ENCODE results near the gene SEC22C. TPM values are rescaled to one million over a fixed set of nuclear protein-coding genes. Genes with fewer than 3 reads are reported as not detected.
"Not testable (repeated sequence)": the region's sequence is repeated elsewhere in the genome, so short reads cannot be mapped to it uniquely, and the experiment has no call there.

SEC22C gene
- total RNA-seq, 4 donors from 2014 or later = 22.4 to 44.4 (median 28.5) TPM

- Histone ChIP-seq H3K36me3 (peaks cover 3% of the 10 kb centered on the region), H3K27me3 (no peaks in the 10 kb centered on the region), H3K27ac (peak overlapping the region; percentile 99), H3K4me1 (peaks cover 47% of the 10 kb centered on the region), H3K4me3 (peak overlapping the region; percentile 96), H3K9me3 (no peaks in the 10 kb centered on the region)
- under 1% methylated on average over 14 of the region's 31 CpGs for WGBS
- TF ChIP-seq POLR2A (IDR thresholded peaks at IDR 0.05) (no peak), POLR2AphosphoS5 (IDR thresholded peaks at IDR 0.05) (peak in 1 of 3 donors; percentile 17)
- DNase-seq (ENCODE audit: low spot score in 2 of 2) = peak; percentile 84 to 85
These were observed 19.4 kb upstream of the SEC22C start for GRCh38 chr3:42600958-42601675.

- Histone ChIP-seq H3K36me3 (peaks cover 3% of the 10 kb centered on the region), H3K27ac (peak within 1 kb of the TSS; percentile 99), H3K4me1 (peaks cover 39% of the 10 kb centered on the region), H3K9me3 (no peaks in the 10 kb centered on the region), H3K27me3 (no peaks in the 10 kb centered on the region), H3K4me3 (peak within 1 kb of the TSS; percentile 96)
- peak; percentile 98 to 99 for DNase-seq (ENCODE audit: low spot score in 2 of 2)
- no peak for TF ChIP-seq CTCF (IDR thresholded peaks at IDR 0.05)
- peak in 2 of 3 donors; percentile 34 to 50 for TF ChIP-seq POLR2AphosphoS5 (IDR thresholded peaks at IDR 0.05)
- no peak for TF ChIP-seq EP300 (IDR thresholded peaks at IDR 0.05)
- peak in 1 of 2 donors; percentile 56 for TF ChIP-seq POLR2A (IDR thresholded peaks at IDR 0.05)
- 0% methylated on average over 42 of the region's 76 CpGs for WGBS
These were observed 18.6 kb upstream of the SEC22C start, which contains the start of gene NKTR for GRCh38 chr3:42600111-42600957. TSS of gene NKTR (plus strand) at chr3:42600686. CDS start at chr3:42601007, 321 bp downstream.

- Histone ChIP-seq H3K4me1 (peaks cover 25% of the 10 kb centered on the region), H3K36me3 (peaks cover 19% of the 10 kb centered on the region)
- DNase-seq (ENCODE audit: low spot score in 2 of 2); H3K27ac ChIP-seq; H3K27me3 ChIP-seq; H3K4me3 ChIP-seq; H3K9me3 ChIP-seq: not testable (repeated sequence)
- 90% methylated on average over 7 of the region's 7 CpGs for WGBS
These were observed 15.3 kb upstream of the SEC22C start for GRCh38 chr3:42597098-42597497.

GRCh38 chr3:42595682-42596081 lies 13.9 kb upstream of the SEC22C start:
- H3K9me3 ChIP-seq = no peaks in the 10 kb centered on the region
- H3K27me3 ChIP-seq = no peaks in the 10 kb centered on the region
- 96% methylated on average over 4 of the region's 4 CpGs for WGBS
- H3K27ac ChIP-seq = no peak overlapping the region
- H3K4me3 ChIP-seq = no peak overlapping the region
- peaks cover 19% of the 10 kb centered on the region for H3K36me3 ChIP-seq
- TF ChIP-seq POLR2A (IDR thresholded peaks at IDR 0.05) (no peak), EP300 (IDR thresholded peaks at IDR 0.05) (no peak), CTCF (IDR thresholded peaks at IDR 0.05) (no peak)
- DNase-seq (ENCODE audit: low spot score in 2 of 2) = no peak
- H3K4me1 ChIP-seq = peaks cover 26% of the 10 kb centered on the region

GRCh38 chr3:42593635-42594034 lies 11.9 kb upstream of the SEC22C start:
- no peak overlapping the region for H3K4me3 ChIP-seq
- no peaks in the 10 kb centered on the region for H3K9me3 ChIP-seq
- H3K36me3 ChIP-seq = peaks cover 19% of the 10 kb centered on the region
- no peaks in the 10 kb centered on the region for H3K27me3 ChIP-seq
- H3K4me1 ChIP-seq = peaks cover 30% of the 10 kb centered on the region
- 97% methylated on average over 1 of the region's 1 CpG for WGBS
- DNase-seq (ENCODE audit: low spot score in 2 of 2) = no peak
- TF ChIP-seq POLR2A (IDR thresholded peaks at IDR 0.05) = no peak
- TF ChIP-seq POLR2AphosphoS5 (IDR thresholded peaks at IDR 0.05) = no peak
- no peak for TF ChIP-seq EP300 (IDR thresholded peaks at IDR 0.05)
- TF ChIP-seq CTCF (IDR thresholded peaks at IDR 0.05) = no peak
- H3K27ac ChIP-seq = no peak overlapping the region

- no peak for DNase-seq (ENCODE audit: low spot score in 2 of 2)
- H3K36me3 ChIP-seq = peaks cover 19% of the 10 kb centered on the region
- H3K4me1 ChIP-seq = peaks cover 30% of the 10 kb centered on the region
- TF ChIP-seq CTCF (IDR thresholded peaks at IDR 0.05) (no peak), POLR2AphosphoS5 (IDR thresholded peaks at IDR 0.05) (no peak), POLR2A (IDR thresholded peaks at IDR 0.05) (no peak), EP300 (IDR thresholded peaks at IDR 0.05) (no peak)
- 68% methylated on average over 4 of the region's 4 CpGs for WGBS
- peak overlapping the region; percentile 87 for H3K27ac ChIP-seq
- no peaks in the 10 kb centered on the region for H3K27me3 ChIP-seq
- H3K4me3 ChIP-seq = peak overlapping the region; percentile 81
- H3K9me3 ChIP-seq = no peaks in the 10 kb centered on the region
These were observed 10.0 kb upstream of the SEC22C start for GRCh38 chr3:42591811-42592210.

All from suprapubic skin (tissue), 4 donors.